Activated T-helper 2 cell treated with anti-CD3 and anti-CD28 coated beads, Interferon-gamma antibody, Interleukin-2, Interleukin-4, amounts not matched to agents 10 μg/mL and 5 μg/mL and 100 μg/mL, durations not matched to agents 14 hours and 24 hours and 36 hours (primary cell): ENCODE data around the gene ATP6V1C2. TPM values are rescaled to one million over a fixed set of nuclear protein-coding genes. Genes with fewer than 3 reads are reported as not detected.

Experiments used
- DNase-seq: peaks from one replicate; pipeline ENCODE4 v3.0.0; 2021; ENCODE audit warnings: low spot score
- H3K27ac Mint-ChIP-seq: one replicate; pipeline ENCODE4 v1.8.0; 2021; ENCODE audit warnings: mixed read lengths
- H3K27me3 Mint-ChIP-seq: one replicate; pipeline ENCODE4 v1.8.0; 2021; ENCODE audit warnings: low read depth, mixed read lengths
- H3K36me3 Mint-ChIP-seq: one replicate; pipeline ENCODE4 v1.8.0; 2021; ENCODE audit warnings: low read depth, mixed read lengths
- H3K4me1 Mint-ChIP-seq: one replicate; pipeline ENCODE4 v1.8.0; 2021; ENCODE audit warnings: low read depth, mixed read lengths
- H3K4me3 Mint-ChIP-seq: one replicate; pipeline ENCODE4 v1.8.0; 2021; ENCODE audit warnings: low read depth, mild to moderate bottlenecking, moderate library complexity, mixed read lengths
- H3K9me3 Mint-ChIP-seq: one replicate; pipeline ENCODE4 v1.8.0; 2021; ENCODE audit warnings: mixed read lengths
- intact Hi-C: fragments of 100-400 bp; cut with micrococcal nuclease; formaldehyde crosslinking; loops from one replicate; pipeline ENCODE4 v1.15.1; 2023
- total RNA-seq: library from RNA; stranded (reverse); gene quantifications from 2 replicates; pipeline ENCODE4 v1.2.3, GENCODE V29; 2022

The ATP6V1C2 gene, protein sequence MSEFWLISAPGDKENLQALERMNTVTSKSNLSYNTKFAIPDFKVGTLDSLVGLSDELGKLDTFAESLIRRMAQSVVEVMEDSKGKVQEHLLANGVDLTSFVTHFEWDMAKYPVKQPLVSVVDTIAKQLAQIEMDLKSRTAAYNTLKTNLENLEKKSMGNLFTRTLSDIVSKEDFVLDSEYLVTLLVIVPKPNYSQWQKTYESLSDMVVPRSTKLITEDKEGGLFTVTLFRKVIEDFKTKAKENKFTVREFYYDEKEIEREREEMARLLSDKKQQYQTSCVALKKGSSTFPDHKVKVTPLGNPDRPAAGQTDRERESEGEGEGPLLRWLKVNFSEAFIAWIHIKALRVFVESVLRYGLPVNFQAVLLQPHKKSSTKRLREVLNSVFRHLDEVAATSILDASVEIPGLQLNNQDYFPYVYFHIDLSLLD
- total RNA-seq, result 0.07 TPM in 1 of 2 replicates, not detected in the other

GRCh38 chr2:10721396-10722251, at the start of gene ATP6V1C2:
Gene ATP6V1C2 (plus strand): TSS chr2:10721630. CDS start chr2:10722850, 1,220 bp downstream.
- H3K4me1 Mint-ChIP-seq, result peaks cover 4% of the 10 kb centered on the region
- no peaks in the 10 kb centered on the region for H3K36me3 Mint-ChIP-seq
- no peaks in the 10 kb centered on the region for H3K9me3 Mint-ChIP-seq
- no peak within 1 kb of the TSS for H3K4me3 Mint-ChIP-seq
- no peak within 1 kb of the TSS for H3K27ac Mint-ChIP-seq
- intact Hi-C loops, result no loop called here
- DNase-seq, result no peak
- peaks cover 59% of the 10 kb centered on the region for H3K27me3 Mint-ChIP-seq

DNA sequence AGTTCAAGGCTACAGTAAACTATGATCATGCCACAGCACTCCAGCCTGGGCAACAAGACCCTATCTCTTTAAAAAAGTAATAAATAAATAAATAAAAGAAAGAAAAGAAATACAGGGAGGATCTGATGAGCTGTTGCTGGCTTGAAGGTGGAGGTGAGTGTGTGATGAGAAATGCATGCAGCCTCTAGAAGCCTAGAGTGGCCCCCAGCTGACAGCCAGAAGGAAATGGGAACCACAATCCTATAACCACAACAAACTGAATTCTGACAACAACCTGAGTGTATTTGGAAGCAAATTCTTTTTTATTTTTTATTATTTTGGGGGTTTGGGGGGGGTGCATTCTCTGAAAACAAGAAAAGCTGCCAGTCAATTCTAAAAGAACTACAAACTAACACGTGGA, 46.3 kb upstream of the ATP6V1C2 start:
- intact Hi-C loops, result no loop called here
- H3K36me3 Mint-ChIP-seq, result peaks cover 54% of the 10 kb centered on the region
- no peak overlapping the region for H3K4me3 Mint-ChIP-seq
- no peaks in the 10 kb centered on the region for H3K27me3 Mint-ChIP-seq
- DNase-seq, result no peak
- H3K9me3 Mint-ChIP-seq, result no peaks in the 10 kb centered on the region
- H3K27ac Mint-ChIP-seq, result no peak overlapping the region
- peaks cover 16% of the 10 kb centered on the region for H3K4me1 Mint-ChIP-seq

DNA sequence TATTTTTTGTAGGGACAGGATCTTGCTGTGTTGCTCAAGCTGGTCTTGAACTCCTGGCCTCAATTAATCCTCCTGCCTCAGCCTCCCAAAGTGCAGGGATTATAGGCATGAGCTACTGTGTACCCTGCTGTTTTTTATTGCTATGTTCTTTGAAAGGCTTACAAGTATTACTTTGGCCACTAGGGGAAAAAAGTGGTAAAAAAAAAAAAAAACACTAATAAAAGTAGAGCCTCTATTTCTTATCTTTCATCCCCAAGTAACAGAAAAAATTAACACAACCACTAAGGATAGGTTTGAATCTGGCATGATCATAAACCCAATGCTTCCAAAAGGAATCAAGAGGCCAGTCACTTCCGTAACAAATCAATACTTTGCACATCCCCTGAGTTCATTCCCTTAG, 43.2 kb upstream of the ATP6V1C2 start:
- peaks cover 58% of the 10 kb centered on the region for H3K36me3 Mint-ChIP-seq
- DNase-seq, result no peak
- H3K27ac Mint-ChIP-seq, result no peak overlapping the region
- H3K27me3 Mint-ChIP-seq, result no peaks in the 10 kb centered on the region
- peaks cover 28% of the 10 kb centered on the region for H3K4me1 Mint-ChIP-seq
- no peaks in the 10 kb centered on the region for H3K9me3 Mint-ChIP-seq
- intact Hi-C loops, result no loop called here
- H3K4me3 Mint-ChIP-seq, result no peak overlapping the region

- Mint-ChIP-seq H3K27ac (peak overlapping the region; percentile 38), H3K9me3 (no peaks in the 10 kb centered on the region), H3K36me3 (peaks cover 51% of the 10 kb centered on the region), H3K4me1 (peaks cover 27% of the 10 kb centered on the region), H3K27me3 (no peaks in the 10 kb centered on the region), H3K4me3 (no peak overlapping the region)
- intact Hi-C loops, result no loop called here
- DNase-seq, result no peak
Observed at GRCh38 chr2:10680214-10680613, 41.2 kb upstream of the ATP6V1C2 start.

GRCh38 chr2:10680957-10681356, 40.5 kb upstream of the ATP6V1C2 start:
- intact Hi-C loops, result no loop called here
- peak overlapping the region; percentile 65 for H3K27ac Mint-ChIP-seq
- peaks cover 19% of the 10 kb centered on the region for H3K4me1 Mint-ChIP-seq
- H3K9me3 Mint-ChIP-seq, result no peaks in the 10 kb centered on the region
- H3K36me3 Mint-ChIP-seq, result peaks cover 46% of the 10 kb centered on the region
- no peak for DNase-seq
- H3K27me3 Mint-ChIP-seq, result no peaks in the 10 kb centered on the region
- no peak overlapping the region for H3K4me3 Mint-ChIP-seq

DNA sequence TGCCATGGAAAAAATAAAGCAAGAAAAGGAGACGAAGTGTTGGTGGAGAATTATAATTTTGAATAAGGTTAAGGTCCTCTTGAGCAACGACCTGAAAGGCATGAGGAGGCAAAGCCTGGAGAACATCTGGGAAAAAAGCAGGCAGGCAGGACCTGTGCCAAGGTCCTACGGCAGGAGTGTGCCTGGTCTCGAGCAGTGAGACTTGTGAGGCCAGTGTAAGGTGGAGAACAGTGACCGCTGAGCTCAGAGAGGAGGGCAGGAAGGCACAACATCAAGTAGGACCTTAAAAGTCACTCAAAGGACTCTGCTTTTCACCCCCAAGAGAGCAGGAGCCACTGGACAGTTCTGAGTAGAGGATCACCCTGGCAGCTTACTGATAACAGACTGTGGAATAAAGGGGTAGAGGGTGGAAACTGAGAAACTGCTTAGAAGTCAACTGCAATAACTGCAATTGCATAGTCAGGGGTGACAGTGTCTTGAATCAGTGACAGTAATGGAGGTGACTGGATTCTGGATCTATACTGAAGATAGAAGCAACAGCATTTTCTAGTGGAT, 35.2 kb upstream of the ATP6V1C2 start:
- no peak overlapping the region for H3K27ac Mint-ChIP-seq
- DNase-seq, result no peak
- peaks cover 12% of the 10 kb centered on the region for H3K4me1 Mint-ChIP-seq
- intact Hi-C loops, result no loop called here
- no peak overlapping the region for H3K4me3 Mint-ChIP-seq
- H3K36me3 Mint-ChIP-seq, result peaks cover 20% of the 10 kb centered on the region
- H3K9me3 Mint-ChIP-seq, result no peaks in the 10 kb centered on the region
- no peaks in the 10 kb centered on the region for H3K27me3 Mint-ChIP-seq

- Mint-ChIP-seq H3K27me3 (no peaks in the 10 kb centered on the region), H3K4me1 (peaks cover 9% of the 10 kb centered on the region), H3K9me3 (no peaks in the 10 kb centered on the region), H3K36me3 (peaks cover 3% of the 10 kb centered on the region), H3K4me3 (no peak overlapping the region), H3K27ac (no peak overlapping the region)
- DNase-seq, result no peak
- intact Hi-C loops, result no loop called here
Observed at GRCh38 chr2:10688921-10689807, 32.3 kb upstream of the ATP6V1C2 start.

- H3K4me3 Mint-ChIP-seq, result no peak overlapping the region
- peaks cover 9% of the 10 kb centered on the region for H3K4me1 Mint-ChIP-seq
- H3K9me3 Mint-ChIP-seq, result no peaks in the 10 kb centered on the region
- peaks cover 3% of the 10 kb centered on the region for H3K36me3 Mint-ChIP-seq
- no peaks in the 10 kb centered on the region for H3K27me3 Mint-ChIP-seq
- no peak for DNase-seq
- H3K27ac Mint-ChIP-seq, result peak overlapping the region; percentile 19
- intact Hi-C loops, result no loop called here
Observed at GRCh38 chr2:10691521-10691920, 29.9 kb upstream of the ATP6V1C2 start.

DNA sequence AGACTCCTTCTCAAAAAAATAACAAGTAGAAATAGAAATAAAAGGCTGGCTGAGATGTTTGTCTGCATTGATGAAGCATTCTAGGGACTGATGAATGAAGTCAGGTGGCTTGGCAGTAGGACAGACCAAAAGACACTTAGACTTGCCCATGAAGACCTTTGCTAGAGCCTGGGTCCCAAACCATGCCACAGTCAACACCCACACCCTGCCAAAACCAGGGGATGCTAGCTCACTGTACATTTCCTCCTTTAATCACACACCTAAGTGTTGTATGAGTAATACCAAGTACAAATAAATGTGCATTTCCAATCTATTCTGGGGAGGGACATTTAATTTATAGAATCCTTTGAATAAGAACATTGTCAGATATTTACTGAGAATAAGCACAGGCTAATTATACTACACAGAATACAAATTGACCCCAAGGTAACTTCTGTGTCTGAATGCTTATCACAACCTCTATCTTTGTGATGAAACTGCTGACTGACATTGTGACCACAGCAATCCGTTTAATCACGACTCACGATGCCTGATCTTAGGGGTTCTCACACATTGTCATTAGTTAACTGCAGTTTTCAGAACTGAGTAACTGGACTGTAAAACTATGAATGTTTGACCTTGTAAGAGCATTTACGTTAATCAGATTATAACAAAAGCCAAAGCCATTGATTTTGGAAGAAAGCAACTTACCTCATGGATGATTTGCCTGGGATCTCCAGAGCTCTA, 21.2 kb upstream of the ATP6V1C2 start:
- Mint-ChIP-seq H3K4me3 (no peak overlapping the region), H3K4me1 (peaks cover 8% of the 10 kb centered on the region), H3K27me3 (peaks cover 2% of the 10 kb centered on the region), H3K36me3 (no peaks in the 10 kb centered on the region), H3K9me3 (no peaks in the 10 kb centered on the region), H3K27ac (no peak overlapping the region)
- DNase-seq, result no peak
- intact Hi-C loops, result no loop called here

DNA sequence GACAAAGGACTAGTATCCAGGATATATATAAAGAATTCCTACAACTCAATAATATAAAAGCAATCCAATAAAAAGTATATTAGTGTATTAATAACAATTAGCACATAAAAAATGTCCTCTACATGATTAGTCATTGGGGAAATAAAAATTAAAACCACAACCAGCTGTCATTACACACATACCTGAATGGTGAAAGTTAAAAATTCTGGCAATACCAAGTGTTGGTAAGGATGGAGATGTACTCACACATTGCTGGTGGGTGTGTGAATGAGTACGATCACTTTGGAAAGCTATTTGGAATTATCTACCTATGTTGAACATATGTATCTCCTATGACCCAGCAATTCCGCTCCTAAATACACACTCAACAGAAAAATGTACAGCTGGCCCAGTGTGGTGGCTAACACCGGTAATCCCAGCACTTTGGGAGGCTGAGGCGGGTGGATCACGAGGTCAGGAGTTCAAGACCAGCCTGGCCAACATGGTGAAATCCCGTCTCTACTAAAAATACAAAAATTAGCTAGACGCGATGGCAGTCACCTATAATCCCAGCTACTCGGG, 17.3 kb upstream of the ATP6V1C2 start:
- Mint-ChIP-seq H3K9me3 (no peaks in the 10 kb centered on the region), H3K27ac (no peak overlapping the region), H3K4me3 (no peak overlapping the region), H3K36me3 (no peaks in the 10 kb centered on the region), H3K27me3 (peaks cover 16% of the 10 kb centered on the region), H3K4me1 (peaks cover 8% of the 10 kb centered on the region)
- no peak for DNase-seq
- intact Hi-C loops, result no loop called here

GRCh38 chr2:10706033-10706432, 15.4 kb upstream of the ATP6V1C2 start:
- intact Hi-C loops, result no loop called here
- Mint-ChIP-seq H3K27ac (no peak overlapping the region), H3K9me3 (no peaks in the 10 kb centered on the region), H3K4me1 (no peaks in the 10 kb centered on the region), H3K36me3 (no peaks in the 10 kb centered on the region), H3K27me3 (peaks cover 21% of the 10 kb centered on the region), H3K4me3 (no peak overlapping the region)
- no peak for DNase-seq
